Fibroblast of the aortic adventitia (primary cell): ENCODE results near the gene DNAH17. TPM values are rescaled to one million over a fixed set of nuclear protein-coding genes. Genes with fewer than 3 reads are reported as not detected.

Experiments
- DNase-seq: peaks from one replicate; pipeline ENCODE4 v3.0.0-alpha.2; 2010; ENCODE audit warnings: low read depth
- H3K4me3 ChIP-seq: 2 replicates; pipeline ENCODE4 v1.5.1; 2011; ENCODE audit warnings: low read depth, mild to moderate bottlenecking, control low read depth, low read length, moderate library complexity
- total RNA-seq: library from RNA; depleted of rRNA; stranded (reverse); fragments of >200 nt; gene quantifications from 2 replicates; pipeline ENCODE4 v1.2.3, GENCODE V29; 2012; ENCODE audit warnings: low replicate concordance
- TF ChIP-seq, protein P1 (sequence below): IDR thresholded peaks from 2 replicates; pipeline ENCODE4 v1.5.1; 2011; ENCODE audit warnings: mild to moderate bottlenecking, low read length, control low read depth, inconsistent platforms; ENCODE audit not compliant: insufficient read depth

Gene DNAH17
- total RNA-seq, 1 donor: not detected

DNA sequence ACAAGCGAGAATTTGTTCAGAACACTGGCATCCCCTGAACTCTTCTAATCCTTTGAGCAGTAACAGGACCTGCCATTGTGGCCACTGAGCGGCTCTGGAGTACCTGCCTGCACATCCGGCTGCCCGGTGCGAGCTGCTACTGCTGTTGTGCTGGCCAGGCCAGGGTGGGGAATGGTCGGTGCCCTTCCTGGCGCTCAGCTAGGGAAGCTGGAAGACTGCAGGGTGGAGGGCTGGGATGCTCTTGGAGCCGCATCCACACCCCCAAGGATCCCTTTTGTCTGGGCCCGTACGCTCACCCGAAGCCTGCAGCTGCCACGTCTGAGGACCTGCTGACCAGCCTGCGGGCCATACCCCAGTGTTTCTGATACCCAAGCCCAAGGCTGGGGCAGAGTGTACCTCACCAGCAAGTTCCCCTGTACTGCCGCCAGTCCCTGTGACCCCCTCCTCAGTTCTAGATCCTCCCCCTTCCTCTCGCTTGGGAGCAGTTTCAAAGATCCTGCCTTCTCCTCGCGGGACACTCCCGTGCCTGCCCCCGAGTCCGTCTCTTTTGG is 149.1 kb downstream of the DNAH17 start:
- no peak overlapping the region for H3K4me3 ChIP-seq
- no peak for DNase-seq
- TF ChIP-seq, protein P1, sequence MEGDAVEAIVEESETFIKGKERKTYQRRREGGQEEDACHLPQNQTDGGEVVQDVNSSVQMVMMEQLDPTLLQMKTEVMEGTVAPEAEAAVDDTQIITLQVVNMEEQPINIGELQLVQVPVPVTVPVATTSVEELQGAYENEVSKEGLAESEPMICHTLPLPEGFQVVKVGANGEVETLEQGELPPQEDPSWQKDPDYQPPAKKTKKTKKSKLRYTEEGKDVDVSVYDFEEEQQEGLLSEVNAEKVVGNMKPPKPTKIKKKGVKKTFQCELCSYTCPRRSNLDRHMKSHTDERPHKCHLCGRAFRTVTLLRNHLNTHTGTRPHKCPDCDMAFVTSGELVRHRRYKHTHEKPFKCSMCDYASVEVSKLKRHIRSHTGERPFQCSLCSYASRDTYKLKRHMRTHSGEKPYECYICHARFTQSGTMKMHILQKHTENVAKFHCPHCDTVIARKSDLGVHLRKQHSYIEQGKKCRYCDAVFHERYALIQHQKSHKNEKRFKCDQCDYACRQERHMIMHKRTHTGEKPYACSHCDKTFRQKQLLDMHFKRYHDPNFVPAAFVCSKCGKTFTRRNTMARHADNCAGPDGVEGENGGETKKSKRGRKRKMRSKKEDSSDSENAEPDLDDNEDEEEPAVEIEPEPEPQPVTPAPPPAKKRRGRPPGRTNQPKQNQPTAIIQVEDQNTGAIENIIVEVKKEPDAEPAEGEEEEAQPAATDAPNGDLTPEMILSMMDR: no peak

DNA sequence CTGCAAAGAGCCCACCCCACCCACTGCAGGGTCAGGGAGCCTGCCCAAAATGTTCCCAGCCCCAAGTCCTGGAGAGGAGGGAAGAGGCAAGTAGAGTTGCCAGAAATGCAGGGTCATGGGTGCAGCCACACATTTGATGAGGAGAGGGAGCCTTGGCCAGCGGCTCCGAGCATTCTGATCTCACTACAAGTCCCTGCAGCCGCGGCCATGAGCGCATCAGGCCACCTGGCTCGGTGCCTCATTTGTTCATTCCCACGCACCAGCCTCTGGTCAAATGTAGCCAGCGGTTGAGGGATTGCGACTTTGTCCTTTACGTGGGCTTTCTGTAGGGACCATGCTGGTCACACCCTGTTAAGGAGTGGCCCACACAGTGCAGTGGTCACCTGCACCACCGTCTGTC is 150.1 kb downstream of the DNAH17 start:
- TF ChIP-seq, protein P1: no peak
- DNase-seq: no peak
- no peak overlapping the region for H3K4me3 ChIP-seq

DNA sequence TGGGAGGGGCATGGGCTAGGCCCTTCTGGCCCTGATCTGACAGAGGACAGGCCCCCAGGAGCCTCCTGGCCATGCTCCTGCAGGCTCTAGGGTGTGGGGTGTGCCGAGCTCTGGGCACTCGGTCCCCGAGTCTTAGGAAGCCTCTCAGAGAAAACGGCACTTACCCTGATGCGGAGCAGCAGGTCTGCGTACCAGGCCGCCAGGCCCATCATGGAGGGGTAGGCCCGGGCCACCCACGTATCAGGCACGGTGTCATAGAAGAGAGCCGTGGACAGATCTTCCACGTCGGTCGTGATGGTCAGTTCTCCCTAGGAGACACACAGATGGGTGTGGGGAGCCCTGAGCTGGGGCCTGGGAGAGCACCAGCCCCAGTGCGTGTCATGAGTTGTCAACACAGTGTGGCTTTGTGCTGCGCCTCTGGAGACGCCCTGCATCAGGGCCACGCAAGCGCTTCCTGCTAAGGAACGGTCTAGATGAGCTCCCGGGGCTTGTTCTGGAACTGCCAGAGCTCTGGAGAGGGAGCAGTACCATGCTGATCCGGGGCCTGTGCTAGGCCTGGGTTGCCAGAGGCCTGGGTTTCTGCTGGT is 150.8 kb downstream of the DNAH17 start:
- no peak overlapping the region for H3K4me3 ChIP-seq
- no peak for DNase-seq
- TF ChIP-seq, protein P1: no peak

DNA sequence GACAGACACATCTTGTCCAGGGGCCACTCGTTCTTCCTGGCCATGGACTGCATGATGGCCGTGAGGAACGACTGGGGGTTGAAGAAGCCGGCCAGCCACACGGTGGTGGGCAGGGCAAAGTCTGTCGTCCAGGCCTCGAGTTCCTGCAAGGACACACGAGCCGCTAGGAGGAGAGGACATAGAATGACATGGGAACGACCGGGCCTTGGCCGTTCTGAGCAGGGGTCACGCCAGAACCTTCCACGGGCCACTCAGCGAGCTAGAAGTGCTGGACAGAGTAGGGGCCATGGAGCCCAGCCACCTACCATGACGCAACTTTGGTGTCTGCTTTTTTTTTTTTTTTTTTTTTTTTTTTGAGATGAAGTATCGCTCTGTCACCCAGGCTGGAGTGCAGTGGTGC is 151.8 kb downstream of the DNAH17 start:
- H3K4me3 ChIP-seq: no peak overlapping the region

DNA sequence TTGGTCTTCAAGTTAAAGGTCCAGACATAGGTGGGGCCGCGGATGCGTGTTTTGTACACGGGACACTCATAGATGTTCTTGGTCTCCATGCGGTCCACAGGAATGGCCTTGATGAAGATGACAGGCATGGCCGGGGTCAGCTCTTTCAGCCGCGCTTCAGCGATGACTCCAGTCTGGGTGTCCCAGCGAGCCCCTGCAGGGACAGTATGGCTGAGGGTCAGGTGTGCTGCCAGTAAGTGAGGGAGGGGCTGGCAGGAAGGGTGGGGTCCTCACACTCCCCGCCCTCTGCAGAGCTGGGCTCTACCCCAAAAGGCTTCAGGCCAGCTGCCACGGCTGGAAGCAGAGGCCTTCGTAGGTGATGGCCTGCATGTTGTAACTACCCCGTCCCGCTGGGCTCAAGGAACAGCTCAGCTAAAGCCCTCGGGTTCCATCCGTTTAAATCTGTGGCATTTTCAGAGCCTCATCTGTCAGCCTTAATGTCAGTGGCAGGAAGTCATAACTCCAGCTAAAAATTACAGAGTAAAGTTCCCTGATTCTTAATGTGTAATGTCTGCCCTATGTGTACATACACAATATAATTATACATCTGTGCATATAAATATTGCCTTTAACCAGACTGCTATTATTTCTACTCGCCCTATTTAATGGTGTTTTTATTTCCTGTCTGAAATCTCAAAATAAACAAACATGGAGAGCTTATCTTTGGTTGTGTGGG is 153.1 kb downstream of the DNAH17 start:
- DNase-seq: no peak
- TF ChIP-seq, protein P1: no peak
- H3K4me3 ChIP-seq: no peak overlapping the region

More for the DNA sequence above, 151.8 kb downstream of the DNAH17 start:
- TF ChIP-seq, protein P1: no peak
- no peak for DNase-seq

DNA sequence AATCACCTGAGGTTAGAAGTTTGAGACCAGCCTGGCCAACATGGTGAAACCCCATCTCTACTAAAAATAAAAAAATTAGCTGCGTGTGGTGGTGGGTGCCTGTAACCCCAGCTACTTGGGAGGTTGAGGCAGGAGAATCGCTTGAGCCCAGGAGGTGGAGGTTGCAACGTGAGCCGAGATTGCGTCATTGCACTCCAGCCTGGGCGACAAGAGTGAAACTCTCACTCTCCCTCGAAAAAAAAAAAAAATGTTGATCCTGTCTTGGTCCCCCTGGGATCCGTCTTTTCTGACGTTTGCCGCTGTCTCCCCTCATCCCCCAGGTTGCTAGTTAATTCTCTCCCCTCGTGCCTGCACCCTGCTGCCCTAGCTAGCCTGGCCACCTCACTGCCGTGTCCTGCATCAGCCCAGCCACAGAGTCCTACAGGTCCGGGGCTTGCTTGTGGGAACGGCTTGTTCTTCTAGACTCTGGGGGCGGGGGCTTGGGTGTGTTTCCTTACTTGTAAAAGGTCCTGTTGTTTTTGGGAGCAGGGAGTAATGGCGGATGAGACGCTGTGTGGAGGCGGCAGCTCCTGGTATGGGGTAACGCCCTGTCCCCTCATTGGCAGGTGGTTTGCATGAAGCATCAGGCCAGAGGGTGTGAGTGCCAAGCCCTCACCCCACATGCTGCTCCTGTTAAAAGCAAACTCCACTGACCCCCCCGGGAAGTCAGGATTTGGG is 154.2 kb downstream of the DNAH17 start:
- TF ChIP-seq, protein P1: no peak
- DNase-seq: no peak
- no peak overlapping the region for H3K4me3 ChIP-seq
